ENCODE measurements around the gene CD300LG. TPM values are rescaled to one million over a fixed set of nuclear protein-coding genes. Genes with fewer than 3 reads are reported as not detected.
"Not testable (repeated sequence)": the region's sequence is repeated elsewhere in the genome, so short reads cannot be mapped to it uniquely, and the experiment has no call there.

CD300LG gene
- polyA plus RNA-seq, 1 donor: 0.70 TPM

GRCh38 chr17:43825567-43825966, 21.4 kb upstream of the CD300LG start:
- no peak for DNase-seq

GRCh38 chr17:43826206-43826605, 20.8 kb upstream of the CD300LG start:
- no peak for DNase-seq

GRCh38 chr17:43827596-43827995, 19.4 kb upstream of the CD300LG start:
- no peak for DNase-seq

- DNase-seq: no peak
Measured at GRCh38 chr17:43829738-43830137, 17.2 kb upstream of the CD300LG start.

GRCh38 chr17:43830510-43831140, 16.4 kb upstream of the CD300LG start:
- no peak for DNase-seq

- DNase-seq: no peak
Measured at GRCh38 chr17:43831633-43832032, 15.3 kb upstream of the CD300LG start.

GRCh38 chr17:43832168-43832975, 14.6 kb upstream of the CD300LG start:
- no peak for DNase-seq

- DNase-seq: peak; percentile 78
Measured at GRCh38 chr17:43832976-43833829, 13.8 kb upstream of the CD300LG start, which contains the start of gene MPP3. Gene MPP3 (minus strand): TSS chr17:43833146. CDS start chr17:43831906, 1,240 bp downstream.

- DNase-seq: no peak
Measured at GRCh38 chr17:43834106-43834505, 12.9 kb upstream of the CD300LG start.

GRCh38 chr17:43839670-43840108, 7.3 kb upstream of the CD300LG start:
- no peak for DNase-seq

GRCh38 chr17:43840814-43841213, 6.2 kb upstream of the CD300LG start:
- DNase-seq: no peak

GRCh38 chr17:43841282-43841681, 5.7 kb upstream of the CD300LG start:
- no peak for DNase-seq

GRCh38 chr17:43842091-43842974, 4.6 kb upstream of the CD300LG start:
- DNase-seq: not testable (repeated sequence)

GRCh38 chr17:43842975-43843325, 4.0 kb upstream of the CD300LG start:
- DNase-seq: no peak

- no peak for DNase-seq
Measured at GRCh38 chr17:43844241-43844640, 2.7 kb upstream of the CD300LG start.

- DNase-seq: no peak
Measured at GRCh38 chr17:43845766-43846165, 1.2 kb upstream of the CD300LG start.

- peak; percentile 60 for DNase-seq
Measured at GRCh38 chr17:43846221-43846712, 709 bp upstream of the CD300LG start.

- no peak for DNase-seq
Measured at GRCh38 chr17:43848601-43849000, 1.6 kb downstream of the CD300LG start.

GRCh38 chr17:43849116-43849515, 2.1 kb downstream of the CD300LG start:
- DNase-seq: no peak

GRCh38 chr17:43852571-43852970, 5.6 kb downstream of the CD300LG start:
- no peak for DNase-seq

- no peak for DNase-seq
Measured at GRCh38 chr17:43853546-43853945, 6.6 kb downstream of the CD300LG start.
